ENCODE results near the gene WEE2.

DNA sequence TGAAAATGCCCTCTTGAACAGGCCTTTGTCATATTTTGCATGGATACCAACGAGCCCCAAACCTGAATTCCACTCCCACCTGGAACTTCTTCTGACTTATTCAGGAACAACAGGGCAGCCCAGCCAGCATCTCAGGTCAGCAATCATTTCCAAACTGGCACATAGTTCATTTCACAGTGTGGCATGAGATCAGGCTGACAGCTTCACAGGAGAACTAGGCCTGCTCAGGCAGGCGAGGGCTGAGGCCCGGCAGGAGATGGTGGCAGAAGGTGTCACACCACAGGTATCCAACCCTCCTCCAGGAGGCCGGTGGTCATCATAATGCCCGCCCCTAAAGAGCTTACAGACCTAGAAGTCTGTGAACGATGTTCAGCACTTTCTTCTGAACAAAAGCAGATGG is 48.7 kb upstream of the WEE2 start:
- TF ChIP-seq POLR2A (IDR thresholded peaks at IDR 0.05) (no peak), CTCF (IDR thresholded peaks at IDR 0.05) (no peak), POLR2AphosphoS5 (IDR thresholded peaks at IDR 0.05) (no peak), EP300 (IDR thresholded peaks at IDR 0.05) (no peak)

Measured in upper lobe of left lung (tissue), 4 donors.